ENCODE measurements around the gene ITGB2.

DNA sequence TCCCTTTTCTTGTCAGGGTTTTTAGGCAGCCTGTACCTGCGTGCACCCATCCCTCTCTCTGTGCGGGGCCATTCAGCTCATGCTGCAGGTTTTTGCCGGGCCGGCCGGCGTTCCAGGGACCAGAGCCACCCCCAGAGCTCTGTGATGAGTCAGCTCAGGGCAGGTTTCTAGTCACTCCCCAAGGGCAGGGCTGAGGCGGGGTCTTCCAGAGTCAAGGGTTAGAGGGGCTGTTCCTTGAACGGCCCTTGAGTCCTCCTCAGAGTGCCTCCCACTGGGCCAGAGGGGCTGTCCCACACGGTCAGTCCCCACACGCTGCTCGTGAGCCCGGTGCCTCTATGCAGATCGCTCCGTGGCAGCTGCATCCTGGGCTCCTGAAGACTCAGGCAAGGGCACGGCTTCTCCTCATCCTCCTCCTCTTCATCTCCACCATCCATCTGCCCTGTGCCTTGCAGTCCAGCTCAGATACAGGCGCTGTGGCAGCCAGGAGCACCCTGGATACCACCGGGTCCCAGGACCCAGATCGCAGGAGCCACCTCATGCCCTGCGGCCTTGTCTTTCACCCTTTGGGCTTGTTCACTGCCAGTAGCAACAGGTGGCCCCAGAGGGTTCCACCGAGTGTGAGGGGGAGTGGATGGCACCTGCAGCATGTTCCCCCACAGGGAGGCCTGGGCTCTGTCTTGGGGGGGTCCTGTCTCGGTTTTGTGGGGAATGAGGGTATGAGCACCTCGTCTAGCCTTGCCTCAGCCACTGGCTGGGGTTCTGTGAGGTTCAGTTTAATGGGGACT, 36.5 kb upstream of the ITGB2 start:
- TF ChIP-seq, protein P1, sequence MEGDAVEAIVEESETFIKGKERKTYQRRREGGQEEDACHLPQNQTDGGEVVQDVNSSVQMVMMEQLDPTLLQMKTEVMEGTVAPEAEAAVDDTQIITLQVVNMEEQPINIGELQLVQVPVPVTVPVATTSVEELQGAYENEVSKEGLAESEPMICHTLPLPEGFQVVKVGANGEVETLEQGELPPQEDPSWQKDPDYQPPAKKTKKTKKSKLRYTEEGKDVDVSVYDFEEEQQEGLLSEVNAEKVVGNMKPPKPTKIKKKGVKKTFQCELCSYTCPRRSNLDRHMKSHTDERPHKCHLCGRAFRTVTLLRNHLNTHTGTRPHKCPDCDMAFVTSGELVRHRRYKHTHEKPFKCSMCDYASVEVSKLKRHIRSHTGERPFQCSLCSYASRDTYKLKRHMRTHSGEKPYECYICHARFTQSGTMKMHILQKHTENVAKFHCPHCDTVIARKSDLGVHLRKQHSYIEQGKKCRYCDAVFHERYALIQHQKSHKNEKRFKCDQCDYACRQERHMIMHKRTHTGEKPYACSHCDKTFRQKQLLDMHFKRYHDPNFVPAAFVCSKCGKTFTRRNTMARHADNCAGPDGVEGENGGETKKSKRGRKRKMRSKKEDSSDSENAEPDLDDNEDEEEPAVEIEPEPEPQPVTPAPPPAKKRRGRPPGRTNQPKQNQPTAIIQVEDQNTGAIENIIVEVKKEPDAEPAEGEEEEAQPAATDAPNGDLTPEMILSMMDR (IDR thresholded peaks at IDR 0.05) = no peak
- no peak for TF ChIP-seq POLR2A (IDR thresholded peaks at IDR 0.05)
